HG03139 (cell line): ENCODE results near the gene CDH10.

Source experiments
- ATAC-seq: cut with Tn5 transposase; IDR thresholded peaks from one replicate; pipeline ENCODE4 v1.9.1; 2021; ENCODE audit not compliant: unreplicated experiment

Gene CDH10

DNA sequence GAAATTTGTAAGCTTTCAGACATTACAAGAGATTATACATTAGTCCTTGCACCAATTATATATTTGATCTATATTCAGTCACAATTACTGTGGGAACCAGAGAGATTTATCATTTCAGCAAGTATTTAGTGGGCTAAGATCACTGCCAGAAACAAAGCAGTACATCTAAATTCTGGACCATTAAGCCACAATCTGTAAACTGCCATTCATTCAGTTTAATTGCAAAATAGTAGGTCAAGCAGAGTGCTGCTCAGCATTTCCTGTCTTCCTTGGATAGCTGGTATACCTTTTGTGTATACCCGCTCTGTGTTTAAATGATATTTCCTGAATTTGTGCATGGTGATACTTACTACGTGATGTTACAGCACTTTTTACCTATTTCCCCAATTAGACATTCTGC, 42.6 kb downstream of the CDH10 start:
- no peak for ATAC-seq

DNA sequence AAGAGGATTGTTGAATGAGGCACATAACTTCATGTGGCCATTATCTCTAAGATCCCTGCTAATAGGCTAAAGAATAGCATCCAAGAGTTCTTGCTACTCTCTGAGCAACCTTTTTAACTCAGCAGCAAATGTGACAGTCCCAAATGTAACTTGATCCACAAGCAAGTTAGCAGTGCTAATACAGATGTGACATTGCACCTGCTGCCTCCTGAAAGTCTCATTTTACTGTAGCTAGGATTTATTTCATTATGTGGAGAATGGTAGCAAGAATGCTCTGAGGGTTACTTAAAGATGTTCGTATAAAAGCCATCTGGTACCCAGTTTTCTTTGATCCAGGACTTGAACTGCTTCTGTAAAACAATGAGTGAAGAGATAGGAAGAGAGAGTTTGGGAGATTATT, 45.8 kb downstream of the CDH10 start:
- ATAC-seq = no peak

DNA sequence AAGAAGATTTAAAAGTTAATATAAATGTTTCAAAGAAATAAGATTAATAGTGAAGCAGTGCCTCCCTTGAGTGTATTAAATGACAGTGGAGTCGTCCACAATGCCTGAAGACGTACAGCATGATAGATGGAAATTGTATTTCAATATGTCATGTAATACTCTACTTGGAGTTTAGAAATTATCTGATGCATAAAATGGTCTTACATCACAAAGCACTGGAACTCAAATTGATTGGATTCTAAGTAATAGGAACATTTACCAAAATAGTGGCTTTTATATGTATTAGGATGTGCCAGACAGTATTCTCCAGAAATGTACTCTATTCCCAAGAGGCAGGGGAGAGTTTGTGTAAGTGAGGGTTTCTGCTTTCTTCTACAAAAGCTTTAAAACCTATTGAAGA, 49.4 kb downstream of the CDH10 start:
- no peak for ATAC-seq

DNA sequence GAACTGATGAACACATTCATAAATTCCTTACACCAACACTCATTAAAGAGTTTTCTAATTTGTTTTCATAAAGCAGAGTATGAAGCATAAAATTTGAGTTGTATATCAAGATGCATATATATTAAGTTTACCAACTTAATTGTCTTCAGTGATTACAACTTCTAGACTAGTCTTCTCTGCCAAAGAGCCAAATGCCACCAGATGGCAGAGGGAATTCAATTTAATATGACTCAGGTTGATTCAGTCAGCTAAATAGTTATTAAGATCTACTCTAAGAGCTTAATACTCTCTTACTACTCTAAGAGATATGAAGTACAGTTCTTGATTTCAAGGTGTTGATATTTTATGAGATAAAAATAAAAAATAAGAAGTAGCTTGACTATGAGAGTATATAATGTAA, 53.4 kb downstream of the CDH10 start:
- no peak for ATAC-seq

DNA sequence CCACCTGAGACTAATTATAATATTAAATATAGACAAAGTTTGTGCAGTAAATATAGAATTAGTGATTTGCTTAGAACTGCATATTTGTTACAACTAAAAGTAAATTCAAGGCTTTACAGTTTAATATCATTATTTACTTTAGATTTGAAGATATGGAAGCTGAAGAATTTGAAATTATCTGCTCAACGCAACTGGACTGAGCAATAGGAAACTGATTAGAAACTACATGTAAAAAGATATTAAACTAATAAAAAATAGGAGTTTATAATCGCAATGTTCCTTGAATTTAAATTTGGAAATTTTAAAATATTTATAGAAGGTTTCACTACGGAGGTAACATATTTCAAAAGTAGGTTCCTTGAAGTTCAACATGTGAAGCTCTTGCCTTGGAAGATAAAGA, 55.2 kb downstream of the CDH10 start:
- no peak for ATAC-seq

DNA sequence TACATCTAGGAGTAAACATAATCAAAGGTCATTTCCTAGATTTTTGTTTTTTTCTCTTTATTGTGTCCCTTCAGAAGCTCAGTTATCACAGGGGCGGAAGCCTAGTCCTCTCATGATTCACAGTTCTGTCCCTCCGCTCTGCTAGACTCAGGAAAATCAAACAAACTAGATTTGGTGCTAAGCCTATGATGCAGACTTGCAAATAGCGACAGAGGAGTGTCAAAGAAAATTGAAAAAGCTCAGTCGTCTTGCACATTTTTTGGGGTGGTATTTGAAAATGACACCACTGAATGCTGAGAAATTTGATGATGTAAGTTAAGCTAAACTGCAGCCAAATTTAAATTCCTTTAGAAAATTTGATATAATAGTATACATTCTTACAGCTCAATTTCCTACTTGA, 59.0 kb downstream of the CDH10 start:
- no peak for ATAC-seq

DNA sequence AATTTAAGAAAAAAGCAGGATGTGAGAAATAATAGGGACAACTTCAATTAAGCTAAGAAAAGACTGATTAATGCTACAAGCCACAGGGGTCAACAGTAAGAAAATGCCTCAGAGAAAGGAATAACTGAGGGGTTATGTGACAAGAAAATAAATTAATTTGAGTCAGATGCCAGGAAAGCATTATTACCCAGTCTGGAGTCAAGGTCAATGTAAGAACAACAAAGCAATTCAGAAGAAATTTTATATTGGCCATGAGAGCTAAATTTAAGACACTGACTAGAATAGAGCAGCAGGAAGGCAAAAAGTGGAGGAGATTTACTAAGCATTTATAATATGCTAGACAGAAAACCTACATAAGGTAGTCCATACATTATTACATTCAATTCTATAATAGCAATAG, 73.5 kb downstream of the CDH10 start:
- ATAC-seq = no peak

DNA sequence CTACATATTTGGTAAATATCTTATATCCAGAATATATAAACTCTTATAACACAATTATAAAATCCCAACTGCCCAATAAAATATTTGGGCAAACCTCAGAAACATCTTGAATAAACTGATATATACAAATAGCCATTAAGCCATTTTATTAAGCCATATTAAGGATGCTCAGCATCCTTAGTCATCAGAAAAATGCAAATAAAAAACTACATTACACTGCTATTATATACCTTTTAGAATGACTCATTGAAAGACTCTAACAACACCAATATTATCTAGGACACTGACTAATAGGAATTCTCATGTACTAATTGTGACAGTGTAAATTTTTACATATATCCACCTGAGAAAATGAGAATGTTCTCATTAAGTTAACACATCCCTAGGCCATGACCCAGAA, 77.8 kb downstream of the CDH10 start:
- ATAC-seq = no peak

DNA sequence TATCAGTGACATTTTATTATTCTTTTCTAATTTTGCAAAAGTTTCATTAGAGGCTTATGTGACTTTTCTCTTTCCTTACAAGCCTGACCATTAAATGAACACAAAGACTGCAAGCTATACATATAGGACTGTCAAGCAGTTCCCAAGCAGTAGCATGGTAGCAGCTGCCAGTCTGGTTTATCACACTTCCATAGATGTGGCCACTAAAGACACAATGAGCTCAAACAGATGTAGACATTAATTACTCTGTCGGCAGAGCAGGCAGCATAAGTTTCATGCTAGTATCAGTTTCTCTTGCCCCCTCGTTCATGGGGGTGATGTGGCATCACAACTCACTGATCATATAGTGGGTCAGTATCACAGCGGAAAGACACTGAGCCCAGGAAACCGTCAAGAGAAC, 89.5 kb downstream of the CDH10 start:
- no peak for ATAC-seq

DNA sequence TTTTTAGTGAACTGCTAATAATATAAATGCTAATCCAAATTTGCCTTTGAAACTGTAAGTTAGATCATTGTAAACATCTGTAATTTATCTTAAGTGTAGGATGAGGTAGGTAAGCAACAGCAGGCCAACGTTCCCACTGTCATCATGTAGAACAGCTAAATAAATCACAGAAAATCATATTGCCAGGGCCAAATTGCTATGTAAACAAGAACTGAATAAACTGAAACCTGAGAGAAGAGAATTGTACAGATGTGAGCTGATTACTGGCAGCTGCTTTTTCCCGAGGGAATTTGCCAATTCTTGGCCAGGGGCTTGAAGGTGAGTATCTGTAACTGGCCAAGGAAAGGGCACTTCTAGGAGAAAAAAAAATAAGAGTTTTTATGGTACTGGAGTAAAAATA, 97.6 kb downstream of the CDH10 start:
- ATAC-seq = no peak

DNA sequence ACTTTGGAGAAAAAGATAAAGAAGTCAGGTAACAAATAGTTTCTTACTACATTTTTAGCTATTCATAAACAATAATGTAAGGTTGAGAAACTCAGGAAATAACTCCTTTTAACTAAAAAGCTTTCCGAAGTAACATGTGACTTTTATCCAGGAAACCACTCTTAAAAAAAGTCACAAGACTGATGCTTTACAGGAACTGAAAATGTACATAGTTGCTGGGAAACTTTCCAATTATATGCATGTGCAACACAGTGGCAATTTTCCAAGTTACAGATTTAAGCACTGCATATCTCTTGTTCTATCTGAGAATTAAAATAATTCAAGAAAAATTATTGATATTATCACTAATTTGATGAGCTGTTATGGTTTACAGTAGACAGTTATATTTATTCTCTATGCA, 105.2 kb downstream of the CDH10 start:
- ATAC-seq = no peak

DNA sequence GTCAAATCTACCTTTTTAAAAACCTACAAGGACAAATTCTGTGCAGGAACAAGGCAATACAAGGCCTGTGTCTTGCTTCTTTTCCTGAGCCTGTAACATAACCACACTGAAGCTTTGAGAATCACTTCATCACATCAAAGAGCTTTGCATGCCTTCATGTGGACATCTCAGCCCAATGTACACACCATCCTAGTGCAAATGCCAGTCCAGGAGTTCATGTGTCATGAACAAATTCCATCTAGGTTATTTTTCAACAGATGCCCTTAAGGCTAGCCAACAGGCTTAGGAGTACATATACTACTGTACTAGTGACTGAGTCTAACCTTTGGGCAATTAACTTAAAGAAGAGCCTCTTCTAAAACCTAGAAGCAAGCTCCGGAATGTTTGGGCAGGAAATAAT, 106.4 kb downstream of the CDH10 start:
- ATAC-seq = no peak

DNA sequence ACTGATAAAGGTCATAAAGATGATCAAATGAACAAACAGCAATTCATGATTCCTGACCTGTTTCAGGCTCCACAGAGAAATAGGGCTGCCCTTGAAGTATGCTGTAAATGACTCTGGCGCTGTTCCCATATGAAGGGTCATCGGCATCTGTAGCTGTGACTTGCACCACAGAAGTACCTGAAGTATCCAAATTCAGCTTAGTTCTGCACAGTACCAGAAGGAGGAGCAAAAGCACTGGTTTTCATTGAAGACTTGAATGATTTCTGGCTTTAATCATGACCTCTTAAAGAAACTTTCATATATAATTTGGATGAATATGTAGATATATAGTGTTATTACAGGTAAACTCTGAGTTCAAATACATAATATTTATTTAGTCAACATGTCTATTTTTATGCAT, 109.1 kb downstream of the CDH10 start:
- no peak for ATAC-seq

DNA sequence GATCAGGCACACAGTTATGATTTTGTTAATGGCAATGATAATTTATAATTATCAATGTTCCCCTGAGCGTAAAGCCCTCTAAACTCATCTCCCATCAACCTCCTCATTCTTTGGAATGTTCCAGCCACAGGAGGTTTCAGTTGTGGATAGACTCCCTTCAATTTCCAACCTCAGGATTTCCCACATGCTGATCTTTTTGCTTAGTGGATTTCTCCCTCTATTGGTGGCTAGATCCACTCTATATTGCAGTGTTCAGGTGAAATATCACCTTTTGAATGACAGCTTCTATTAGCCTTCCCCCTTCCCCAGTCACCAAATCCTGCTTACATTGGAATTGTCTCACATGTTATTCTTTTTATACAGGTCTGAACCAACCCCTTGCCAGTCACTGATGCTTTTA, 113.9 kb downstream of the CDH10 start:
- no peak for ATAC-seq

DNA sequence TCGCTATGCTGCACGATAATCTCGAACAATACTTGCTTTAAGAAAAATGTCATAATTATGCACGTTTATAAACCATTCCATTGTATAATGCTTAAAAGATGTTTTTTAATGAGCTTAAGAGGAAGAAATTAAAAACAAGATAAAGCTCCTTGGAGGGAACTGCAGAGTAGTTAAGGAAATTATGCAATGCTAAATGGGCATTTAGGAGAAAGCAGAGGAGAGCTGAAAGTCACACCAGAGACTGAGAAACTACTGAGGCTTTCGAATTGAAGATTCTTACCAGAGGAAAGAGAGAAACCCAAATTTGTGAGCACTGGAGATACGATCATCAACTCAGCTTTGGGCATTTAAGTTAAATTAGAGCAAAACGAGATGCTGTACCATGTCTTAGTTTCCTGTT, 119.4 kb downstream of the CDH10 start:
- ATAC-seq = no peak

DNA sequence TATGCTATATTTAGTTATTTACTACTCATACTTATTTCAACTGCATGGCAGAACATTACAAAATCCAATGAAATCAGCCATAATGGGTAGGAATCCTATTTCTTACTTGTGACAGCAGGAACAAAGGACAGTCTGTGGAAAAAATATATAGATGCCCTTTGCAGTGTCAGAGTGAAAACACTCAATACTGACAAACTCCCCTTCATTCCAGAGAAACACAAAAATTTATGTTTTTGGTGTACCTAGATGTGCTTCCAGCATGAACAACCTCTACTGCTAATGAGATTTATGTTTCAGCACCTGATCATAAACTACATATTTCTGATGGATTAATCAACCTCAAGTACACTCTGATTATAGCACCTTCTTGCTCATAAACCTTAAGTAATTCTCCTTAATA, 132.4 kb downstream of the CDH10 start:
- no peak for ATAC-seq

DNA sequence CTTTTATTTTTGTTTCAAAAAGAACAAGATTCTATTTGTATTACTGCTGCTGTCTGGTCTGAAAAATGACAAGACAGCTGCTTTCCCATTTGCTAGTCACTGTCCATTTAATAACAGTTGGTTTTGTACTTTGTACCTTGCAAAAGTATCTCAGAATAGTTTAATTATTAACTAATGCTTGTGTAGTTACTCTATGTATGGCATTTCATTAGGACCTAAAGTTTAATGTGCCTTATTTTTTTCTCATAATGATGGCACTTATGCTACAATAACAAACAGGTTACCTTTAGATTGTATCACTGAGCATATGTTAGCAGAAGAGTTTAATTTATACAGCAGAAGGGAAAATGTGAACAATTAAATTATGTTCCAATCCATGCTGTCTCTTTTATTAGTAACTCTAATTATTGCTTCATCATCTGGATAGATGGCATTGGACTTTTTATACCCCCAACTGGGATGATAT, 134.2 kb downstream of the CDH10 start:
- ATAC-seq = no peak

DNA sequence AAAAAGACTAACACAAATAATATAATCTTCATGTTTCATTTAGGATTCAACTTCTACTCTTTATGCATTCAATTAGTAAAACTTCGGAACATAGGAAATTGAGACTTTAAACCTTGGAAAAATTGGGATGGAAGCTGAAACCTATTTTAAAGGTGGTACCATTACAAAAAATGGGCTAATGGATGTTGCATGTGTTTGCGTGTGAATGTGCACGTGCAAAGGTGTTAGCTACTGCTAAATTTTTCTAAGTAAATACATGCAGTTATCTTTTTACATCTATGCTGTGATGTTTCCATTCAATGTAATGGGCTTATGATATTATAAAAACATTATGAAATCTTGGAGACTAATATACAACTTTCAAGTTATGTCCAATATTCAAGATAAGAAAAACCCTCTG, 134.8 kb downstream of the CDH10 start:
- ATAC-seq = no peak

DNA sequence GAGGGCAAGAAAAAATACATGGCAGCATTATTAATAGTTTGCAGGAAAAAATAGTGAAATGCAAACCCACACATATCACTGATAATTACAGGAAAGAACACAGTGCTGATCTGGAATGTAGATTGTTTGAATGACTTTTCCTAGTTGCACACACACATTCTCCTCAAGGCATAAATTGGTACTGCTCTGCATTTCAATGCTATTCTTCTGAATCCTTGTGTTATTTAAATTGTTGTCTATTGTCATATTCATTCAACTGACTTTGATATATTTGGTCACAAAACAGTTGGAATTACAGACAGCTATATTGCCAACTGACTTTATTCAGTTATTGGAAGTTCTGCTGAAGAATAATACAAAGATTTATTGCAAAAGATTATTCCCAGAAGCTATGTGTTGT, 139.5 kb downstream of the CDH10 start:
- ATAC-seq = no peak

DNA sequence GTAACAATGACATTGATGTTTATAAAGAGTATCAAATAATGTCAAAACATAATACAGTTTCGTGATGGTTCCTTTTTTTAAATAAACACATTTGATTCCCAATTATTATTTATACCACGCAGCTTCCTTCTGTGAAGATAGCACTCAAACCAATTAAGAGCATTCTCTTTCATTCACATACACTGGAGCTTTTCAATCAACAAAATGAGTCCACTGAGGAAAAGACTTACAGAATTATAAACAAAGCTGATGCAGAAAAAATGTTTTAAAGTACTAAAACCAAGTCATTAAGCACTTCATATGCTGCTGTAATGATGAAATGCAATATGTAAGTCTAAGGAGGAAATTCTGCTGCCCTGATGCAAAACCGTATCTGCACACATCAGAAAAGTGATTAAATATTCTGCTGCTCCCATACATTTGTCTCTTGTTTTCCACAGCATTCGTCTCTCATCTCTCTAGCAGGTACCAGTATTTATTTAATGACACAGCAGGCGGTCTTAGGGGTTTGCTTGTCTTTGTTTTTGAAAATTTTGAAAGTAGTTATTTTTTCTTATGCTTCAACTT, 147.1 kb downstream of the CDH10 start:
- ATAC-seq = no peak

DNA sequence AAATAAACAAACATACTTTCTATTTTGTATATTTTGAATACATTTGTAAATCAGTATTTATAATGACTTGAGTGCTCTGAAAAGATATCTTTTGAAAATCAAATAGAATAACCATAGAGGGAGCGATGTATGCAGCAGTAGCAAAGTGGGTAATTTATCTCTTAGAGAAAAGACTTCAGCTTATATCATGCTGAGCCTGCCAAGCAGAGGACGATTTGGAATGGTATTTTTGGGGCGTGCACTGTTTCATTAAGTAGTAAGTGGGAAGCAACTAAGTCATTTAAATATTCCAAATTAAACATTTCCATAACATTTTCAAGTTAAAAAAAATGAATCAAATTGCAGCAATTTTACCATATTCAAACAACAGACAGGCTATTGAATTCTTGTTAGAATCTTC, 147.6 kb downstream of the CDH10 start:
- no peak for ATAC-seq

DNA sequence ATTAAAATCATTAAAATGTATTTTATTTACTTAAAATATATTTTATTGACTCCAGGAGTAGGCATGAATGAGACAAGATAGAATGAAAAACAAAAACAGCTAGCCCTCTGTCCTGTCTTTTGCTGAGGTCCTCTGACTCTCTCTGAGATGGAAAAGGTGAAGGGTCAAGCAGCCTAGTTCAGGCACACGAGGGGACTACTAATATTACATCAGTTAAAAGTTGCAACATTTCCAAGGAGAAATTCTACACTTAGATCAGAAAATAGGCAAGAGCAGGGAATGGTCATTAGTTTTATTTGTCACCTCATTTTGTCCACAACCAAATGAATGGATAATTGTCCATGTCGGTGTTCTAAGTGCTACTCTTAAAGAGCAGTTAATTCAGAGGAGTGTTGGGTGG, 148.5 kb downstream of the CDH10 start:
- no peak for ATAC-seq

DNA sequence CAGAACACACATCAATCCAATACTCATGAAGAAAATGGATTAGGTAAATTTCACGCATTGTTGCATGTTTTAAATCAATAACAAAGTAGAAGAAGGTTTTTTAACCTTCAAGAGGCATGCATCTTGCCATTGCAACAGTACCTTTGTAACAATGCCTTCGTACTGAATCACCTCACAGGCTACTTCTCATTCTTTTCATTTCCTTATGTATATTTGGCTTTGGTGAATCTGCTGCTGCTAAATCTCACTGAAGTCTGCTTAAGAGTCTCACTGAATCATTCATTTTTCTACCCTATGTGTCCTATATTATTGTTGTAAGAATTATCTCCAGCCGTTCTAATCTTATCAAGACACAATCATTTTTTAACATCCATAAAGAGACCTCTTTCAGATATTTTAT, 152.5 kb downstream of the CDH10 start:
- no peak for ATAC-seq

DNA sequence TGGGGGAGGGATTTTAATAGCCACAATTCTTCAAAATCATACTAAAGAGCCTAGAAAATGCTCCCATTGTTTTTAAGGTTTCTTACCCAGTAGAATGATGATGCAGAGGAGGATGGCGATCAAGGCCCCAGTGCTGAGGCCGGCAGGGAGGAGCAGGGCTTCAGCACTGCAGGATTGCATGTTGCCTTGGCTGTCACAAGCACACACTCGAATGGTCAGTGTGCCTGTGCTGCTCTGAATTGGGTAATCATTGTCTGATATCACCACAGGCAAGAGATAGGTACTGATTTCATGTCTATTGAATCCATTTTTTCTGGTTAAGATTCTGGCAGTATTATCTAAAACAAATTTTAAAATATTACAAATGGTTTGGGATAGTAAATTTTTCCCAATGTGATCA, 153.3 kb downstream of the CDH10 start:
- ATAC-seq = no peak
